SH-SY5Y (cell line): Measurements from ENCODE around the gene STYK1.

Experiments used
- GATA2 ChIP-seq: IDR thresholded peaks from 2 replicates; pipeline ENCODE4 v1.6.1; 2011; ENCODE audit warnings: mild to moderate bottlenecking, low read depth, low read length
- GATA3 ChIP-seq: IDR thresholded peaks from 2 replicates; pipeline ENCODE4 v1.6.1; 2011; ENCODE audit warnings: low read depth, mild to moderate bottlenecking, low read length, moderate library complexity

DNA sequence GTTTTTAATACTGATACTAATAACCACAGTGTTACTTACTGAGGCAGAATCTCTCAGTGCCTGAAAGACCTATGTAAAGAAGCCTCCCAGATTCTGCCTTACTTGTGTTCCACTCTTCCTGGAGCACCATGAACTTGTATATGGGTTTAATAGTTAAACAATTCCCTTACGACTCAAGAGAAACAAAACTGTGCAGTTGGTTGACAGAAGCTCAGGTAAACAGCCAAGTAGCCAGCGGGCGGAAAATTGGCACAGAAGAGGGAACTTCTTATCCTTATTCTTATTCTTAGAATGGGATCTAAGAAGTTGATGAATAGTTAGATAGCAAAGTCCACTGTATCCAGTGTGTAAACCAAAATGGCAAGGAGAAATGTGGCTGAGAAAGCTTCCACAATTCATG lies 37.7 kb downstream of the STYK1 start:
- TF ChIP-seq GATA3 (no peak), GATA2 (no peak)
